ENCODE data around the gene FNDC3B. TPM values are rescaled to one million over a fixed set of nuclear protein-coding genes. Genes with fewer than 3 reads are reported as not detected.

FNDC3B gene
- total and polyA plus RNA-seq, 2 of the 8 experiments (the other 6 are each of a cell fraction or from before 2014, with no cell fraction given): 14.1 to 44.4 TPM

DNA sequence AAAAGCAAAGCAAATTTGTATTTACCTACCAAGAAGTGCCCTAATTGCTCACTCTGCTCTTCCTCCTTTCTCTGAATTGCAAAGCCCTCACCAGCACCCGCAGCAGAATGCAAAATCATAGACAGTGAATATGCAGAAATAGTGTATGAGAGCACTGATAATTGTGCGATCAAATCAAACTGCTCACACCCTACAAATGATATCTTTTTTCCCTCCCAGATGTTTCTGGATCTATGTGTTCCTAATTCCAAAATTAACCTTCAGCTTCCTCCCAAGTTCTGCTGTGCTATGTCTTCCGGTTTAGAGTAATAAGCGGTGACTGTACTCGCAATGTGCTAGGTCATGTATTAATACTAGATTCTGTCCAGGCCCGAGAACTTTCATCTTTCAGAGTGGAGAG lies 405.4 kb downstream of the FNDC3B start:
- Histone ChIP-seq H3K23ac (ENCODE audit: insufficient read length) (no peak overlapping the region), H3K27me3 (replicated peaks in 1 of 4; ENCODE audit: control insufficient read depth in 3 of 4, extremely low read depth in 1 of 4, insufficient read depth in 3 of 4, low read length in 3 of 4) (peaks cover 27 to 43% (median 36%) of the 10 kb centered on the region in 4 experiments), H3K4me3 (ENCODE audit: extremely low read depth in 1 of 4, insufficient read depth in 2 of 4, low read depth in 3 of 4, low read length in 4 of 4) (no peak overlapping the region), H2AK5ac (ENCODE audit: low read depth, low read length) (no peak overlapping the region), H3K23me2 (ENCODE audit: low read depth, low read length) (peaks cover 14% of the 10 kb centered on the region), H3K56ac (replicated peaks; ENCODE audit: insufficient read length, low read depth, low read length) (no peak overlapping the region), H3K4me1 (replicated peaks in 1 of 4; ENCODE audit: control insufficient read depth in 3 of 4, insufficient read depth in 4 of 4, low read length in 3 of 4) (peaks cover 0 to 22% (median 9%) of the 10 kb centered on the region in 4 experiments; a peak in 5 of 7 replicates), H3K36me3 (ENCODE audit: control insufficient read depth in 2 of 4, insufficient read depth in 4 of 4, low read length in 3 of 4) (no peaks in the 10 kb centered on the region), H3K14ac (ENCODE audit: insufficient read length) (no peak overlapping the region), H3K4me2 (ENCODE audit: insufficient read depth in 1 of 2, low read depth in 2 of 2, low read length in 2 of 2) (no peak overlapping the region), H3K79me1 (ENCODE audit: low read depth, low read length) (no peaks in the 10 kb centered on the region), H3K9ac (replicated peaks in 1 of 4; ENCODE audit: extremely low read depth in 1 of 4, low read depth in 3 of 4, low read length in 3 of 4) (no peak overlapping the region), H2BK12ac (ENCODE audit: low read depth, low read length) (no peak overlapping the region), H2AFZ (ENCODE audit: low read length) (no peak overlapping the region), H2BK5ac (ENCODE audit: low read depth, low read length) (no peak overlapping the region), H2BK20ac (ENCODE audit: low read length) (no peak overlapping the region), H3K18ac (ENCODE audit: extremely low read depth, low read length) (no peak overlapping the region), H2BK15ac (ENCODE audit: low read length) (no peak overlapping the region), H4K5ac (ENCODE audit: insufficient read length, low read depth, low read length) (no peak overlapping the region), H3K79me2 (ENCODE audit: control insufficient read depth in 1 of 2, insufficient read depth in 2 of 2, low read length in 2 of 2) (no peaks in the 10 kb centered on the region), H4K91ac (replicated peaks; ENCODE audit: insufficient read length, low read length) (no peak overlapping the region), H3K4ac (replicated peaks; ENCODE audit: insufficient read length, low read depth, low read length) (no peak overlapping the region), H2BK120ac (replicated peaks; ENCODE audit: low read depth, low read length) (no peak overlapping the region), H4K8ac (ENCODE audit: extremely low read depth, insufficient read depth, low read length) (no peak overlapping the region), H4K20me1 (replicated peaks in 1 of 2; ENCODE audit: control insufficient read depth in 1 of 2, insufficient read depth in 2 of 2, low read length in 2 of 2) (peaks cover 1 to 16% of the 10 kb centered on the region in 2 experiments), H3K27ac (ENCODE audit: low read depth, low read length) (no peak overlapping the region), H3K9me3 (ENCODE audit: insufficient read depth in 2 of 2, low read depth in 1 of 2, low read length in 1 of 2) (no peaks in the 10 kb centered on the region; a peak in 1 of 4 replicates)
- DNase-seq (ENCODE audit: low read depth in 1 of 2, low spot score in 2 of 2) (no peak), FAIRE-seq (no peak)
- POLR2A ChIA-PET (ENCODE audit: partially characterized antibody): no interaction called here
- CTCF ChIA-PET (ENCODE audit: partially characterized antibody): interaction anchor here (0.6 to 1.4 kb wide), 3 partner anchors 17 to 1577 kb away, joined by 3 to 6 read pairs (median 3); no protein-coding TSS in a partner anchor
- 88% methylated on average over 6 of the region's 6 CpGs; no CpG with 5 or more reads in 1 of the 2 experiments for WGBS, 2 experiments (ENCODE audit: extremely low coverage in 1 of 2, insufficient coverage in 1 of 2, insufficient read length in 1 of 2, insufficient replicate concordance in 2 of 2, low coverage in 1 of 2, low lambda C conversion rate in 2 of 2, missing lambda C conversion rate in 1 of 2)
- no peak for TF ChIP-seq SIRT6 (IDR thresholded peaks at IDR 0.05; ENCODE audit: low read length)
- no peak for TF ChIP-seq NANOG (IDR thresholded peaks at IDR 0.05; ENCODE audit: insufficient read depth, low read depth, low read length, poor library complexity, severe bottlenecking)
- no peak for TF ChIP-seq BRCA1 (IDR thresholded peaks at IDR 0.05; ENCODE audit: low read depth, low read length)
- TF ChIP-seq GABPA (IDR thresholded peaks at IDR 0.05; ENCODE audit: borderline replicate concordance, insufficient read depth, low read length): no peak
- no peak for TF ChIP-seq SP4 (IDR thresholded peaks at IDR 0.05; ENCODE audit: low read length)
- TF ChIP-seq GTF2F1 (IDR thresholded peaks at IDR 0.05; ENCODE audit: borderline replicate concordance, low read depth, low read length): no peak
- TF ChIP-seq POLR2A (IDR thresholded peaks at IDR 0.05; ENCODE audit: control extremely low read depth in 1 of 2, low read depth in 2 of 2, low read length in 2 of 2): no peak
- no peak for TF ChIP-seq TCF12 (IDR thresholded peaks at IDR 0.05; ENCODE audit: low read depth, low read length)
- TF ChIP-seq, protein P1, sequence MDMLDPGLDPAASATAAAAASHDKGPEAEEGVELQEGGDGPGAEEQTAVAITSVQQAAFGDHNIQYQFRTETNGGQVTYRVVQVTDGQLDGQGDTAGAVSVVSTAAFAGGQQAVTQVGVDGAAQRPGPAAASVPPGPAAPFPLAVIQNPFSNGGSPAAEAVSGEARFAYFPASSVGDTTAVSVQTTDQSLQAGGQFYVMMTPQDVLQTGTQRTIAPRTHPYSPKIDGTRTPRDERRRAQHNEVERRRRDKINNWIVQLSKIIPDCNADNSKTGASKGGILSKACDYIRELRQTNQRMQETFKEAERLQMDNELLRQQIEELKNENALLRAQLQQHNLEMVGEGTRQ (IDR thresholded peaks at IDR 0.05; ENCODE audit: low read length): no peak
- TF ChIP-seq KDM1A (IDR thresholded peaks at IDR 0.05; ENCODE audit: borderline replicate concordance, low read length): no peak
- TF ChIP-seq, protein P2, sequence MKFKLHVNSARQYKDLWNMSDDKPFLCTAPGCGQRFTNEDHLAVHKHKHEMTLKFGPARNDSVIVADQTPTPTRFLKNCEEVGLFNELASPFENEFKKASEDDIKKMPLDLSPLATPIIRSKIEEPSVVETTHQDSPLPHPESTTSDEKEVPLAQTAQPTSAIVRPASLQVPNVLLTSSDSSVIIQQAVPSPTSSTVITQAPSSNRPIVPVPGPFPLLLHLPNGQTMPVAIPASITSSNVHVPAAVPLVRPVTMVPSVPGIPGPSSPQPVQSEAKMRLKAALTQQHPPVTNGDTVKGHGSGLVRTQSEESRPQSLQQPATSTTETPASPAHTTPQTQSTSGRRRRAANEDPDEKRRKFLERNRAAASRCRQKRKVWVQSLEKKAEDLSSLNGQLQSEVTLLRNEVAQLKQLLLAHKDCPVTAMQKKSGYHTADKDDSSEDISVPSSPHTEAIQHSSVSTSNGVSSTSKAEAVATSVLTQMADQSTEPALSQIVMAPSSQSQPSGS (IDR thresholded peaks at IDR 0.05; ENCODE audit: low read length): no peak
- no peak for TF ChIP-seq RXRA (IDR thresholded peaks at IDR 0.05; ENCODE audit: insufficient read depth, low read depth, low read length)
